GM19324 (cell line): ENCODE results near the gene INSR.
"Not testable (repeated sequence)": the region's sequence is repeated elsewhere in the genome, so short reads cannot be mapped to it uniquely, and the experiment has no call there.

Experiments
- ATAC-seq: cut with Tn5 transposase; IDR thresholded peaks from one replicate; pipeline ENCODE4 v1.9.1; 2021; ENCODE audit warnings: mild to moderate bottlenecking, moderate library complexity; ENCODE audit not compliant: unreplicated experiment, low FRiP score

Gene INSR

GRCh38 chr19:7226739-7227138, 67.5 kb downstream of the INSR start:
- ATAC-seq, result no peak

GRCh38 chr19:7225741-7226140, 68.5 kb downstream of the INSR start:
- ATAC-seq, result no peak

- ATAC-seq, result no peak
Observed at GRCh38 chr19:7224995-7225394, 69.2 kb downstream of the INSR start.

GRCh38 chr19:7224209-7224686, 70.0 kb downstream of the INSR start:
- ATAC-seq, result no peak

GRCh38 chr19:7223429-7223828, 70.8 kb downstream of the INSR start:
- ATAC-seq, result no peak

GRCh38 chr19:7219056-7219455, 75.2 kb downstream of the INSR start:
- ATAC-seq, result no peak

GRCh38 chr19:7217861-7218260, 76.4 kb downstream of the INSR start:
- no peak for ATAC-seq

- ATAC-seq, result no peak
Observed at GRCh38 chr19:7216373-7216902, 77.8 kb downstream of the INSR start.

- ATAC-seq, result no peak
Observed at GRCh38 chr19:7215176-7215575, 79.0 kb downstream of the INSR start.

GRCh38 chr19:7214324-7215089, 79.7 kb downstream of the INSR start:
- ATAC-seq, result no peak

GRCh38 chr19:7213628-7214323, 80.4 kb downstream of the INSR start:
- no peak for ATAC-seq

- ATAC-seq, result no peak
Observed at GRCh38 chr19:7211191-7211951, 82.8 kb downstream of the INSR start.

- no peak for ATAC-seq
Observed at GRCh38 chr19:7210359-7210758, 83.9 kb downstream of the INSR start.

GRCh38 chr19:7209597-7210325, 84.5 kb downstream of the INSR start:
- not testable (repeated sequence) for ATAC-seq

GRCh38 chr19:7209036-7209435, 85.2 kb downstream of the INSR start:
- ATAC-seq, result not testable (repeated sequence)

- ATAC-seq, result no peak
Observed at GRCh38 chr19:7203332-7203731, 90.9 kb downstream of the INSR start.

GRCh38 chr19:7202888-7203287, 91.3 kb downstream of the INSR start:
- no peak for ATAC-seq

- ATAC-seq, result no peak
Observed at GRCh38 chr19:7200736-7201135, 93.5 kb downstream of the INSR start.

- ATAC-seq, result no peak
Observed at GRCh38 chr19:7199613-7200533, 94.3 kb downstream of the INSR start.
